DOHH2 (cell line): ENCODE data around the gene PSMA7.

Experiments used
- H3F3A ChIP-seq: fragments of 200-600 bp; sonication (generic), shearing (Covaris generic); 2 replicates; pipeline ENCODE4 v1.6.0; 2016; ENCODE audit warnings: antibody characterized with exemption, mild to moderate bottlenecking; ENCODE audit not compliant: control insufficient read depth, insufficient read depth
- H3K27ac ChIP-seq: fragments of 200-600 bp; sonication (generic); 2 replicates; pipeline ENCODE4 v1.5.1; 2014; ENCODE audit warnings: low read depth, mild to moderate bottlenecking, low read length, moderate library complexity
- H3K27me3 ChIP-seq: fragments of 200-600 bp; sonication (generic); 2 replicates; pipeline ENCODE4 v1.6.1; 2014; ENCODE audit warnings: mild to moderate bottlenecking, low read length, mixed read lengths; ENCODE audit not compliant: control insufficient read depth
- H3K36me3 ChIP-seq: fragments of 200-600 bp; sonication (generic); 2 replicates; pipeline ENCODE4 v1.6.1; 2014; ENCODE audit warnings: mild to moderate bottlenecking, low read length, moderate library complexity, mixed read lengths; ENCODE audit not compliant: control insufficient read depth
- H3K4me1 ChIP-seq: fragments of 200-600 bp; sonication (generic); 2 replicates; pipeline ENCODE4 v1.6.1; 2014; ENCODE audit warnings: mild to moderate bottlenecking, low read length, mixed read lengths; ENCODE audit not compliant: control insufficient read depth
- H3K4me2 ChIP-seq: fragments of 200-600 bp; sonication (generic); 2 replicates; pipeline ENCODE4 v1.6.0; 2014; ENCODE audit warnings: mild to moderate bottlenecking, low read length, moderate library complexity
- H3K4me3 ChIP-seq: fragments of 200-600 bp; sonication (generic); 2 replicates; pipeline ENCODE4 v1.5.1; 2014; ENCODE audit warnings: mild to moderate bottlenecking, low read length, mixed read lengths
- H3K79me2 ChIP-seq: fragments of 200-600 bp; sonication (generic); 2 replicates; pipeline ENCODE4 v1.6.1; 2014; ENCODE audit warnings: mild to moderate bottlenecking, low read length, mixed read lengths; ENCODE audit not compliant: control insufficient read depth
- H3K9me2 ChIP-seq: fragments of 200-600 bp; sonication (generic); replicated peaks from 2 replicates; pipeline ENCODE4 v1.6.1; 2014; ENCODE audit warnings: mild to moderate bottlenecking, low read length, mixed read lengths; ENCODE audit not compliant: control insufficient read depth
- H3K9me3 ChIP-seq: fragments of 200-600 bp; sonication (generic); 2 replicates; pipeline ENCODE4 v1.6.1; 2014; ENCODE audit warnings: antibody characterized with exemption, low read length, mixed read lengths; ENCODE audit not compliant: control insufficient read depth, insufficient read depth
- H4K20me1 ChIP-seq: fragments of 200-600 bp; sonication (generic); 2 replicates; pipeline ENCODE4 v1.6.0; 2014; ENCODE audit warnings: low read depth, mild to moderate bottlenecking, antibody characterized with exemption, low read length, moderate library complexity; ENCODE audit not compliant: control insufficient read depth, insufficient read depth
- EZH2phosphoT487 ChIP-seq: fragments of 200-600 bp; sonication (generic); IDR thresholded peaks from 2 replicates; pipeline ENCODE4 v1.6.1; 2017; ENCODE audit warnings: borderline replicate concordance, mild to moderate bottlenecking, antibody characterized with exemption, low read length, moderate library complexity, mixed read lengths
- TF ChIP-seq, protein P1 (sequence below): fragments of 200-600 bp; sonication (generic); IDR thresholded peaks from one replicate; pipeline ENCODE4 v1.5.1; 2014; ENCODE audit warnings: antibody characterized with exemption, mild to moderate bottlenecking, low read depth, low read length; ENCODE audit not compliant: poor library complexity, severe bottlenecking

The PSMA7 gene

DNA sequence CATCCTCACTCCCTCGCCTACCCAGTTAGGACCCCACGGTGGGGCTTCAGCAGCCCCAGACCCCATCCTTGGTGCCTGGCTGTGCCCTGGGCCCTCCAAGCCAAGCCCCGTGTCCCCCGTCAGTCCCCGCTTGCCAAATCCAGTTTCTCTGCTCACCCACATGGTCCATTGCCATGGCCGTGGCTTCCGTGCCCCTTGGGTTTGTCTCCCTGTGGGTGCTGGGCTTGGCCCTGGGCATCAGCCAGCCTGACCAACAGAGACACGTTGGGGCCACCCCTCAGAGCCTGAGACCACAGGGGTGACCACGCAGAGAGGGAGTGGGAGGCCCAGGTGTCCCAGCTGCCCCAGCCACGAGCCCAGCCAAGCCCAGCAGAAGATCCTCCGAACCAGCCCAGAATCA lies 8.0 kb upstream of the PSMA7 start:
- Histone ChIP-seq H3K36me3 (peaks cover 10% of the 10 kb centered on the region; the same call in 1 of the 2 replicates), H3K4me1 (no peaks in the 10 kb centered on the region), H3K27ac (no peak overlapping the region), H3F3A (no peaks in the 10 kb centered on the region), H3K4me3 (no peak overlapping the region), H3K9me2 (no peaks in the 10 kb centered on the region), H3K79me2 (peaks cover 96% of the 10 kb centered on the region), H3K27me3 (no peaks in the 10 kb centered on the region), H4K20me1 (peaks cover 9% of the 10 kb centered on the region; the same call in 1 of the 2 replicates), H3K9me3 (no peaks in the 10 kb centered on the region), H3K4me2 (no peak overlapping the region)
- TF ChIP-seq, protein P1, sequence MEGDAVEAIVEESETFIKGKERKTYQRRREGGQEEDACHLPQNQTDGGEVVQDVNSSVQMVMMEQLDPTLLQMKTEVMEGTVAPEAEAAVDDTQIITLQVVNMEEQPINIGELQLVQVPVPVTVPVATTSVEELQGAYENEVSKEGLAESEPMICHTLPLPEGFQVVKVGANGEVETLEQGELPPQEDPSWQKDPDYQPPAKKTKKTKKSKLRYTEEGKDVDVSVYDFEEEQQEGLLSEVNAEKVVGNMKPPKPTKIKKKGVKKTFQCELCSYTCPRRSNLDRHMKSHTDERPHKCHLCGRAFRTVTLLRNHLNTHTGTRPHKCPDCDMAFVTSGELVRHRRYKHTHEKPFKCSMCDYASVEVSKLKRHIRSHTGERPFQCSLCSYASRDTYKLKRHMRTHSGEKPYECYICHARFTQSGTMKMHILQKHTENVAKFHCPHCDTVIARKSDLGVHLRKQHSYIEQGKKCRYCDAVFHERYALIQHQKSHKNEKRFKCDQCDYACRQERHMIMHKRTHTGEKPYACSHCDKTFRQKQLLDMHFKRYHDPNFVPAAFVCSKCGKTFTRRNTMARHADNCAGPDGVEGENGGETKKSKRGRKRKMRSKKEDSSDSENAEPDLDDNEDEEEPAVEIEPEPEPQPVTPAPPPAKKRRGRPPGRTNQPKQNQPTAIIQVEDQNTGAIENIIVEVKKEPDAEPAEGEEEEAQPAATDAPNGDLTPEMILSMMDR, result no peak
- TF ChIP-seq EZH2phosphoT487, result no peak

DNA sequence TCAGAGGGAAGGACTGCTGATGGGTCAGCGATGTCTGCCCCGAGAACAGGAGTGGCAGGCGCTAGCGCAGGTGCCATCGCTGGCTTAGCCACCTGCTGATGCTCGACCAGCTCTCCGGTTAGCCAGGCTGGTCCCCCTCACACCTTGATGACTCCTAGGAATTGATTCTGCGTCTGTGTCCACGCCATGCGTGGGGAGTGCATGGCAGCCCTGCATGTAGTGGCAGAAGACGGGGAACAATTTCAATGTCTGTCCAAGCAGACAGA lies 7.0 kb upstream of the PSMA7 start:
- Histone ChIP-seq H3K36me3 (peaks cover 15% of the 10 kb centered on the region; the same call in 1 of the 2 replicates), H3K4me2 (no peak overlapping the region), H3K4me1 (peaks cover under 1% of the 10 kb centered on the region; the same call in 1 of the 2 replicates), H3K9me3 (no peaks in the 10 kb centered on the region), H3K79me2 (peaks cover 96% of the 10 kb centered on the region), H3K4me3 (no peak overlapping the region), H3K9me2 (no peaks in the 10 kb centered on the region), H4K20me1 (peaks cover 9% of the 10 kb centered on the region; the same call in 1 of the 2 replicates), H3K27me3 (no peaks in the 10 kb centered on the region), H3F3A (no peaks in the 10 kb centered on the region), H3K27ac (no peak overlapping the region)
- TF ChIP-seq EZH2phosphoT487, result no peak
- TF ChIP-seq, protein P1, result no peak

DNA sequence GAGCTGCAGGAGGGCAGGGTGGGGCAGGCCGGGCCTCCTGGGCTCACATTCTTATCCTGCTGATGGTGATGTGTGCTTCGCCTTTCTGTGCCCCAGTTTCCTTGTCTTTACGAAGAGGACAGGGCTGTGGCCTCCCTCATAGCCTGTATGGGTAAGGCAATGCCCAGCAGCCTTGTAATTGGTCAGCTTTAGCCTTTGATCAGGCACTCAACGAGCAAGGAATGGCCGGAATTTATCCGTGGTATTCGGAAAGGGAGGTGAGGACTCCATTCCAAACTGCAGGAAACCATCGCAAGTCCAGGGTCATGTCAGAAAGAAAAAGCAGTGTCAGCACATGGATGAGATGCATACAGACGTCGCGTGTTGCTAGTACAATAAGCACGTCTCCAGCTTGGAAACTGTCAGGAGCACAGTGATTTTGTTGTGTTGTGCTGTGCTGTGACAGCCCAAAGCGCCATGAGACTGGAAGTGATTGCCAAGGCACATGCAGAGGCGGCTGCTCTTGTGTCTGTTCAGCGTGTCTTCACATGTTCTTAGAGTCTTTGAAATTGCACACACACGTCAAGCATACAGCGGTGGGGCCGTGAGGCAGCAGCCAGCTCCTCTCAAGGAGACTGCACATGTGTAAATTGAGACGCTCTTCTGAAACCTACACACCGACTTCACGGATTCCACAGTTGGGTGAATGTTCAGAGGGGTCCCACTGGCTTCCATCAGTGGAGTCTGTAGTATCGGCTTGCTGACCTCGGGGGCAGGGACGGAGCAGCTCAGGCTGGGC lies 6.5 kb upstream of the PSMA7 start:
- Histone ChIP-seq H3K4me2 (no peak overlapping the region), H3F3A (no peaks in the 10 kb centered on the region), H3K9me3 (no peaks in the 10 kb centered on the region), H3K79me2 (peaks cover 96% of the 10 kb centered on the region), H3K36me3 (peaks cover 15% of the 10 kb centered on the region; the same call in 1 of the 2 replicates), H3K9me2 (no peaks in the 10 kb centered on the region), H3K27me3 (no peaks in the 10 kb centered on the region), H3K4me3 (no peak overlapping the region), H3K27ac (no peak overlapping the region), H3K4me1 (peaks cover 6% of the 10 kb centered on the region), H4K20me1 (peaks cover 11% of the 10 kb centered on the region)
- TF ChIP-seq, protein P1, result no peak
